Endothelial cell of umbilical vein (primary cell): ENCODE results near the gene FAHD1.

Experiments used
- CTCF ChIP-seq, 2 donors: IDR thresholded peaks; 1 replicate in 1 of 2; 2 replicates in 1 of 2; pipeline ENCODE4 v1.5.1; 2011; ENCODE audit warnings: low read length in 2 of 2, mild to moderate bottlenecking in 2 of 2, moderate library complexity in 2 of 2, control low read depth in 1 of 2, inconsistent platforms in 1 of 2, low read depth in 1 of 2; ENCODE audit not compliant: insufficient read depth in 1 of 2; ENCODE audit errors: extremely low read depth in 1 of 2
- POLR2A ChIP-seq: IDR thresholded peaks from 2 replicates; pipeline ENCODE4 v1.6.1; 2012; ENCODE audit warnings: low read depth, mild to moderate bottlenecking, control low read depth, low read length
- POLR2AphosphoS5 ChIP-seq: IDR thresholded peaks from 2 replicates; pipeline ENCODE4 v1.6.1; 2012; ENCODE audit warnings: low read depth, mild to moderate bottlenecking, control low read depth, low read length, moderate library complexity; ENCODE audit not compliant: insufficient read depth

GRCh38 chr16:1821861-1822611 is 5.0 kb upstream of the FAHD1 start:
- TF ChIP-seq POLR2AphosphoS5 (no peak), CTCF (IDR thresholded peaks at IDR 0.05; ENCODE audit: extremely low read depth in 1 of 2, insufficient read depth in 1 of 2, low read depth in 1 of 2, low read length in 2 of 2) (no peak), POLR2A (no peak)
